Ecto neural progenitor cell (in vitro differentiated cells): ENCODE measurements around the gene ZNF710.
"Not testable (repeated sequence)": the region's sequence is repeated elsewhere in the genome, so short reads cannot be mapped to it uniquely, and the experiment has no call there.

Experiments
- DNase-seq: peaks from one replicate; pipeline ENCODE4 v3.0.0-alpha.2; 2018; ENCODE audit warnings: low spot score

ZNF710 gene, protein sequence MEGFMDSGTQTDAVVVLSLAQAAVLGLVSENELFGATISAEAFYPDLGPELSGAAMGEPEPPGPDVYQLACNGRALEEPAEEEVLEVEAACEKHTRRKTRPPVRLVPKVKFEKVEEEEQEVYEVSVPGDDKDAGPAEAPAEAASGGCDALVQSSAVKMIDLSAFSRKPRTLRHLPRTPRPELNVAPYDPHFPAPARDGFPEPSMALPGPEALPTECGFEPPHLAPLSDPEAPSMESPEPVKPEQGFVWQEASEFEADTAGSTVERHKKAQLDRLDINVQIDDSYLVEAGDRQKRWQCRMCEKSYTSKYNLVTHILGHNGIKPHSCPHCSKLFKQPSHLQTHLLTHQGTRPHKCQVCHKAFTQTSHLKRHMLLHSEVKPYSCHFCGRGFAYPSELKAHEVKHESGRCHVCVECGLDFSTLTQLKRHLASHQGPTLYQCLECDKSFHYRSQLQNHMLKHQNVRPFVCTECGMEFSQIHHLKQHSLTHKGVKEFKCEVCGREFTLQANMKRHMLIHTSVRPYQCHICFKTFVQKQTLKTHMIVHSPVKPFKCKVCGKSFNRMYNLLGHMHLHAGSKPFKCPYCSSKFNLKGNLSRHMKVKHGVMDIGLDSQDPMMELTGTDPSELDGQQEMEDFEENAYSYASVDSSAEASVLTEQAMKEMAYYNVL

DNA sequence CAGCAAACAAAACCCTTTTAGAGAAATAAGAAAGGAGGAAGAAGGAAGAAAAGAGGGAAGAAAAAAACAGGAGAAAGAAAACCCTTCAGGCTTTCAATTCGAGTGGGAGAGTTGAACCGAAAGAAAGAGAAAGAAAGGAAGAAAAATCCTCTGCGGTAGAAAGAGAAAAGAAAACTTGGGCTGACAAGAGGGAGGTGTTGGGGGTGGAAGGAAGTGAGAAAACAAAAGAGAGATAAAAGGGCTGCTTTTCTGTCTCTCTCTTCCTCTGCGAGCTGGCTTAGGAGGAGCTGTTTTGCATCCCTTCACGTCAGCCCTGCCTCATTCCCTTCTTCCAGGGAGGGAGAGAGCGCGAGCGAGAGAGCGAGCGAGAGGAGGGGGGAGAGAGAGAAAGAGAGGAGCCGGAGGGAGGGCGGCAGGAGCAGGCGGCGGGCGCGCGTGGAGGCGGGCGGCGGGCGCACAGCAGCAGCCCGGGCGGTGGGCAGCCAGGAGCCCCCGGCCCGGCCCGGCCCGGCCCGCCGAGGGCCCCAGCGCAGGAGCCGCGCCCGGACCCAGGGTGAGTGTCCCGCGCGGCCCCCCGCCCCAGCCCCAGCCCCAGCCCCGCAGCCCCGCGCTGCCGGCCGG lies at the start of gene ZNF710:
Gene ZNF710, plus strand, starts transcription at position 263 of the 621 bp plus-strand sequence. CDS start 65,814 bp downstream, outside the sequence.
- DNase-seq, result peak; percentile 66

DNA sequence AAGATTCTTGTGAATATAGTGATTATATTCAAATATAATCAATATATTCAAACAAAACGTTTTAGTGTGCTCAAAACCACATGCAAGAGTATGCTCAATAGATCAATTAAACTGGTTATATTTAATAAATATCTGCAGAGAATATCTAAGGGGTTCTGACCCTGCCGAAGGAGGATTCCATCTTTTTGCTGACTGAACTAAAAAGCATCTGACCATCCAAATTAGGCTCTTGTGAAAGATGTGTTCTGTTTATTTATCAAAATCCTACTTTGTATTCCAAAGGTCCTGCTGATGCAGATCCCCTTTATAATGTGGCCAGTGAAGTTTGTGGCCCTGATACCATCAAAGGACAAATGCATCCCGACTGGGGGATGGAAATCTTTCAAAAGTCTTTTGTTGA lies 46.6 kb upstream of the ZNF710 start:
- no peak for DNase-seq

DNA sequence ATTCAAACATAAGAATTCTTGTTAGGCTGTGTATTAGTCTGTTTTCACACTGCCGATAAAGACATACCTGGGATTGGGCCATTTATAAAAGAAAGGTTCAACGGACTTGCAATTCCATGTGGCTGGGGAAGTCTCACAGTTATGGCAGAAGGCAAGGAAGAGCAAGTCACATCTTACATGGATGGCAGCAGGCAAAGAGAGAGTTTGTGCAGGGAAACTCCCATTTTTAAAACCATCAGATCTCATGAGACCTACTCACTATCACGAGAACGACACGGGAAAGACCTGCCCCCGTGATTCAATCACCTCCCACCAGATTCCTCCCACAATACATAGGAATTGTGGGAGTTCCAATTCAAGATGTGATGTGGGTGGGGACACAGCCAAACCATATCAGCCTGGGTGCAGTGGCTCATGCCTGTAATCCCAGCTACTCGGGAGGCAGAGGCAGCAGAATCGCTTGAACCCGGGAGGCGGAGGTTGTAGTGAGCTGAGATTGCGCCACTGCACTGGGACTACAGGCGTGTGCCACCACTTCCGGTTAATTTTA lies 45.6 kb upstream of the ZNF710 start:
- DNase-seq, result not testable (repeated sequence)

DNA sequence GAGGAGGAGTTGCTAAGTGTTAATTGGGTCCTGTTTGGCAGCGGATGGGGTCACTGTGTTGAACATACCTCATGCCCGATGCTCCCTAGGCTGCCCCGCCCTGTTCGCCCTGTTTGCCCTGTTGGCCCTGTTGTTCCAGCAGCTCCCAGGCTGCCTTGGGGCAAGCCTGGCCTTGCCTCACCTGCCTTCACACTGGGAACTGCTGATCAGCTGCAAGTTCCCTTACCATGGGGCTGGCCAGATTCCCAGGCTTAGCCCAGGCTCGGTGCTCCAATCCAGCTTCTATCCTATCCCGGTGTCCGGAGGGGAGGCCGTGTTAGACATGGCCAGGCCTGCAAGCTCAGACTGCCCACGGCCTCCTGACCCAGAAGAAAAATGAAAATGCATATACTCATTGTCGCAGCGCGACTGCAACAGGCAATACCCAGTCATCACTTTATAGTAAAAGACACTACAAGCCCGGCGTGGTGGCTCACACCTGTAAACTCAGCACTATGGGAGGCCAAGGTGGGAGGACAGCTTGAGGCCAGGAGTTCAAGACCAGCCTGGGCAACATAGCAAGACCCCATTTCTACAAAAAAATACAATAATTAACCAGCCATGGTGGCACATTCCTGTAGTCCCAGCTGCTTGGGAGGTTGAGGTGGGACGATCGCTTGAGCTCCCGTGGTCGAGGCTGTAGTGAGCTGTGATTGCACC lies 42.9 kb upstream of the ZNF710 start:
- no peak for DNase-seq

DNA sequence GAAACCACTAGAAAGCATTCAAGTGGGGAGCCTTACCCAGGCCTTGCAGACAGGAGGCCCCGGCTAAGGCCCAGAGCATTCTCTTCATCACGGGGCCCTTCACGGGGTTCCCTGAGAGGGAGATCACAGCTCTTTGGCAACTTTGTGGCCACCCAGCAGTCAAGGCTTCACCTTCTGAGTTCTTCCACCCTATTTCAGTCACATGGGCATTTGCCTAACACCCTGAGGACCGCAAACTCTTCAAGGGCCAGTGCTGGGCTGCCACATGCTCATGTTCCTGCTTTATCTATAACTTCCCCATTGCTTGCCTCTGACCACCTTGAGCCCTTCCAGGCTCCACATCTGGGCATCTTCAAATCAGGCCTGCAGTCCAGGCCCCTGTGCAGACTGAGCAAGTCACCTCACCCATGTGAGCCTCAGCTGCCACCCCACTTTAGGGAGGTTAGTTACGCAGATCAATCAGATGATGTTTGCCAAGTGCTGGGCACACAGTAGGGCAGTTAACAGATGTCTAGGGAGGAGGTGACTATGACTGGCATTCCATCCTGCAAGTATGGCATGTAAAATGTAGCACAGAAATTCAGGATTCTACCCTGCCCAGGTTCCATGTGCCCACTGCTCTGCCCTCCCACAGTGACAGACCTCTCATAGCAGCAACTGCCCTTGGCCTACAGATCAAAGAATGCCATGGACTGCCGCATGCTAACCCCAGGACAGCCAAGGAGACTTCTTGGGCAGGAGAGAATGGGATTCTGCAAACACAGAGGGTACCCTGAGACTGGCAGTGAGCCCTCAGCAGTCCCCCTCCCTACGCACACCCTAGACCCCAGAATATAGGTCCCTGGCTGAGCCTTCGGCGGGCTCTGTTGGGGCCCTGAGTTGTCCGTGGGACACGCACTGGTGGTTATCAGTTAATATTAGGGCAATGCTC lies 37.6 kb upstream of the ZNF710 start:
- DNase-seq, result no peak

DNA sequence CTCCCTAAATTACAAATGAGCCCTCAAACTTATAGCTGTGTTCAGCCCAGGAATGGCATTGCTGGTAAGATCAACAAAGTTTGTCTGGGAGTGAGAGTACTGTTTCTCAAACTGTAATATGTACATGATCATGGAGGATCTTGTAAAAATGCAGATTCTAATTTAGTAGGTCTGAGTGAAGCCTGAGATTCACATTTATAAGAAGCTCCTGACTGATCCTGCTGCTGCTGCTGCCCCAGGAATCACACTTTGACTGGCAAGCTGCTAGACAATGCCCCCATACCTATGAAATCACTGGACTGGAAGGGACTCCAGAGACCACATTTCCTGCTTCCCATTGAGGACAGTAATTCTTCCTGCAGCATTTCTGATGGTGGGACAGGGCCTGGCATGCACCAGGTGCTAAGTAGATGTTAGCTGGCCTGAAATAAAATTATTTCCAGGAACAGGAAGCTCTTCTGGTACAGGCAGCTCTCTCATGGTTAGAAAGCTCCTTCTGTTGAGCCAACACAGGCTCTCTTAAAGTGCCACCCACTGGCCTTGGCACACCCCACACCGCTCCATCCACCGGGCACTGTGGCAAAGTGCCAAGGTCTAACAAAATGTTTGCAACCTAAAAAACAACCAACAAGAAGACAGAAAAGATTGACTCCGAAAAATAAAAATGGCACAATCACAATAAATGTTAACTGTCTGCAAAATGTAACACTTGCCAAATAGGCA lies 36.7 kb upstream of the ZNF710 start:
- no peak for DNase-seq

DNA sequence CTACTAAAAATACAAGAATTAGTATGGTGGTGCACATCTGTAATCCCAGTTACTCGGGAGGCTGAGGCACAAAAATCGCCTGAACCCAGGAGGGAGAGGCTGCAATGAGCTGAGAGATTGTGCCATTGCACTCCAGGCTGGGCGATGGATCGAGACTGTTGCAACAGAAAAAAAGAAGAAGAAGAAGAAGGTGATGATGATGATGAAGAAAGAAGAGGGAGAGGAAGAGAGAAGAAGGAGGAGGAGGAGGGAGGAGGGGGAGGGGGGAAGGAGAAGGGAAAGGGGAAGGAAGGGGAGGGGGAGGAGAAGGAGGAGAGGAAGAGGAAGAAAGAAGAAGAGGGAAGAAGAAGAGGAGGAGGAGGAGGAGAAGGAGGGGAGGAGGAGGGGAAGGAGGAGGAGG lies 33.2 kb upstream of the ZNF710 start:
- no peak for DNase-seq

DNA sequence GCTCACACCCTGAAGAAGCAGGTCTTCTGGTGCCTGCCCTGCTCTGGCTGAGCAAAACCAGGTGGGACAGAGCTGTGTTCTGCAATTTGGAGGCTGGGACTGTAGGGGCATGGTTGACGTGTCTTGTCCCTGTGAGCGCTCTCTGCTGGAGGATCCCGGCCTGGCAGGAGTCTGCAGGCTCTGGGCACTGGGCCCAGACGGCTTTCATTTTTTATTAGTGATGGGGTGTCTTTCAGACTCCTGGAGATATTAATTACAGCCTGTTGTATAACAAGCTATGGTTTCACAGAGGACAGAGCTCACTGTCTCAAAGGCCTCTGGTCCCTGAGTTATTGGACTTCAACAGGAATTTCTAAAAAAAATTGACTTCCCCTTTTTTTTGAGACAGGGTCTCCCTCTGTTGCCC lies 29.5 kb upstream of the ZNF710 start:
- peak; percentile 77 for DNase-seq

DNA sequence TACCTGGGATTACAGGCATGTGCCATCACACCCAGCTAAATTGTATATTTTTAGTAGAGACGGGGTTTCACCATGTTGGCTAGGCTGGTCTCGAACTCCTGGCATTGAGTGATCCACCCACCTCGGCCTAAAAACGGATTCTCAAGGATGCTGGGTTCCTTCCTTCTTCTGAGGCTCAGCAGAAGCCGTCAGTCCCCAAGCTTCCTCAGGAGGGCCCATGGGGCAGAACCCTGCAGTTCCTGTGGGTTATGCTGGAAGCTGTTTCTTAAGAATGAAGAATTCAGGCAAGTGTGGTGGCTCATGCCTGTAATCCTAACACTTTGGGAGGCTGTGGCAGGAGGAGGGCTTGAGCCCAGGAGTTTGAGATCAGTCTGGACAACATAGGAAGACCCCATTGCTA lies 29.0 kb upstream of the ZNF710 start:
- no peak for DNase-seq

DNA sequence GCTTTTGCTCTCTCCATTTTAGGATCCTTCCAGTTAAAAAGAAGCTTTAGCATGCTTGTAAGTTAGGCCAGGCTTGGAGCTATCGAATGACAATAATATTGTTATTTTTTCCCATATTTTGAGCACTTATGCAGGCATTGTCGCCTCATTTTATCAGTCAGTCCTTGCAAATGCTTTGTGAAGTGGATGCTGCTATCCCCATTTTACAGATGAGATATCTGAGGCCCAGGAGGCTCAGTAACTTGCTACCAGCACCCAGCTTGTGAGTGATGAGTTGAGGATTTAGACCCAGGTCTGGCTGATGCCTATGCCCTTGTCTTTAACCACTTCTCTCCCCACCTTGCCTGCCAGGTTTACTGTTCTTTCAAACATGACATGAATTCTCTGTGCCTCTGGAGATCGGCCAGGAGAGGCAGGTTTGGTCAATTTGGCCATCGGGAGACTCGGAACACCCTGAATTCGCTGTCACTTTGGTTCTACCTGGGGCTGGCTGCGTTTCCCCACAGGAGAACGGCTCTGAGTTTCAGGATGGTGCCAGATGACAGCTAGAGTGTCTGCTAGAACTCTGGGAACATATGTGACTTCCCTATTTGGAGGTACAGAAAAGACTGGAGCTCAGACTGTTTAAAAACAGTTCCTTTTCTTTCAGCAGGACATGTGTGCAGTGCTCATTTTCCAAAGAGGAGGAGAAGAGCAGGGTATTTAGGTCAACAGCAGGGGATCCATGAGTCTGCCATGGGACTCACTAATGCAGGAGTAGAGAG lies 25.5 kb upstream of the ZNF710 start:
- no peak for DNase-seq

DNA sequence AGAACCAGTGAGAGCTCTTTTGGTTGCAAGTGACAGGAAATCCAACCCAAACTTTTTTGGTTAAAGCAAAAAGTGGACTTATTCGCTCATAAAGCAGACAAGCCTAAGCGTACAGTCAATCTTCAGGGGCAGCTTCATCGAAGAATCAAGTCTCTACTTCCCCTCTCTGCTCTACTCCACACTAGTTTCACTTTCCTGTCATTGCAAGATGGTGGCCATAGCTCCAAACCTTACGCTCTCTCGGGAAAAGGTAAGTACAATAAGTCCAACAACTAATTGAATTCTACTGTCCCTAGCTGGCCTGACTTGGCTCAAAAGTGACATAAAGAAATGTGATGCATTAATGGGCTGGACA lies 24.9 kb upstream of the ZNF710 start:
- DNase-seq, result no peak

DNA sequence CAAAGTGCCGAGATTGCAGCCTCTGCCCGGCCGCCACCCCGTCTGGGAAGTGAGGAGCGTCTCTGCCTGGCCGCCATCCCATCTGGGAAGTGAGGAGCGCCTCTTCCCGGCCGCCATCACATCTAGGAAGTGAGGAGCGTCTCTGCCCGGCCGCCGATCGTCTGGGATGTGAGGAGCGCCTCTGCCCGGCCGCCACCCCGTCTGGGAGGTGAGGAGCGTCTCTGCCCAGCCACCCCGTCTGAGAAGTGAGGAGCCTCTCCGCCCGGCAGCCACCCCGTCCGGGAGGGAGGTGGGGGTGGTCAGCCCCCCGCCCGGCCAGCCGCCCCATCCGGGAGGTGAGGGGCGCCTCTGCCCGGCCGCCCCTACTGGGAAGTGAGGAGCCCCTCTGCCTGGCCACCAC lies 23.3 kb upstream of the ZNF710 start:
- DNase-seq, result not testable (repeated sequence)

DNA sequence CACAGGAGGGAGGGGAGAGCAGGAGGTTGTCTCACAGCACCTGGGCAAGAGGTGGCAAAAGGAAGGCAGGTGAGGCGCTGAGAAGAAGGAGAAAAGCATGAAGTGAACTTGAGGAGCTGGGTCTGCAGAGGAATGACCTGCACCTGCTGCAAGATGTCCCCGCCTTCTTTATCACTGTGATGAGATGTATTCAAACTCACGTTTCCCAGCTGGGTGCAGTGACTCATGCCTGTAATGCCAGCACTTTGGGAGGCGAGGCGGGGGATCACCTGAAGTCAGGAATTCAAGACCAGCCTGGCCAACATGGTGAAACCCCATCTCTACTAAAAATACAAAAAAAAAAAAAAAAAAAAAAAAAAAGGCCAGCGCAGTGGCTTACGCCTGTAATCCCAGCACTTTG lies 22.2 kb upstream of the ZNF710 start:
- no peak for DNase-seq

DNA sequence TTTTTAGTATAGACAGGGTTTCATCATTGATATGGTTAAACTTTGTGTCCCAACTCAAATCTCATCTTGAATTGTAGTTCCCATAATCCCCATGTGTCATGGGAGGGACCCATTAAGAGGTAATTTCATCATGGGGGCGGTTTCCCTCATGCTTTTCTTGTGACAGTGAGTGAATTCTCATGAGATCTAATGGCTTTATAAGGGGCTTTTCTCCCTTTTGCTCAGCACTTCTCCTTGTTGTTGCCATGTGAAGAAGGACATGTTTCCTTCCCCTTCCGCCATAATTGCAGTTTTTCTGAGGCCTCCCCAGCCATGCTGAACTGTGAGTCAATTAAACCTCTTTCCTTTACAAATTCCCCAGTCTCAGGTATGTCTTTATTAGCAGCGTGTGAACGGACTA lies 20.2 kb upstream of the ZNF710 start:
- no peak for DNase-seq

DNA sequence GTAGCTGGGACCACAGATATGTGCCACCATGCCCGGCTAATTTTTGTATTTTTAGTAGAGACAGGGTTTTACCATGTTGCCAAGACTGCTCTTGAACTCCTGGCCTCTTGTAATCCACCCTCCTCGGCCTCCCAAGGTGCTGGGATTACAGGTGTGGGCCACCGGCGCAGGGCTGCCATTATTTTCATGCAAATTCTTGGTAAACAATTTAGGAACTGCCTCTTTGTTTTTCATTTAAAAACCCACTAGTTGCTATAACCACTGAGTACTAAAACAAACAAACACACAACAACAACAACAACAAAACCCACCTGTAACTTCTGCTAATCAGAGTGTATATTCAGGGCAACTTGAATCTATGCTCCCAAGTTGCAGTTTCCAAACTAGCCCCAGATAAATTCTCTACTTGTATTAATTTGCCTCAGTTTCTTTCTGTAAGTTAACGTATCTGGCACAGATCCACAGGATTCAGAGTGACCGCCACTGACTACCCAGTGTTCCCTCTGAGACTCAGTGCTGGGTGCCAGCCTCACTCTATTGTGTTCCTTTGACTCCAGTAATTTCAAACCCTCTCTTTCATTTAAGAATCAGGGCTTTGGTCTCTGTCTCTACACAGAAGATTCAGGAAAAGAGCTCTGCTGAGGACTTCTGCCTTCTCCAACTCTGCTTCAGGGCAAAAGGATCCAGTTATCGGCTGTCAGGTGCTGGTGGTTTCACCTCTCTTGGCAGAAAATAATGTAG lies 18.6 kb upstream of the ZNF710 start:
- DNase-seq, result no peak

DNA sequence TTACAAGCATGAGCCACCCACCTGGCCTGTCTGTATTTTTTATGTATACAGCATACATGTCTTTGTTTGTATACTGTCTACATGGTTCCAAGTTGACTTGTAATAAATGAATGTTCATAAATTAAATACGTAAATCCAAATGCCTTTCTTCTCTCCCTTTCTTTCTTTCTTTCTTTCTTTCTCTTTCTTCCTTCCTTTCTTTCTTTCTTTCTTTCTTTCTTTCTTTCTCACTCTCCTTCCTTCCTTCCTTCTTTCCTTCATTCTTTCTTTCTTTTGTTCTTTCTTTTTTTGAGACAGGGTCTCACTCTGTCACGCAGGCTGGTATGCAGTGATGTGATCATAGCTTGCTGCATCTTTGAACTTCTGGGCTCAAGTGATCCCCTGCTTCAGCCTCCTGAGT lies 17.1 kb upstream of the ZNF710 start:
- DNase-seq, result no peak

DNA sequence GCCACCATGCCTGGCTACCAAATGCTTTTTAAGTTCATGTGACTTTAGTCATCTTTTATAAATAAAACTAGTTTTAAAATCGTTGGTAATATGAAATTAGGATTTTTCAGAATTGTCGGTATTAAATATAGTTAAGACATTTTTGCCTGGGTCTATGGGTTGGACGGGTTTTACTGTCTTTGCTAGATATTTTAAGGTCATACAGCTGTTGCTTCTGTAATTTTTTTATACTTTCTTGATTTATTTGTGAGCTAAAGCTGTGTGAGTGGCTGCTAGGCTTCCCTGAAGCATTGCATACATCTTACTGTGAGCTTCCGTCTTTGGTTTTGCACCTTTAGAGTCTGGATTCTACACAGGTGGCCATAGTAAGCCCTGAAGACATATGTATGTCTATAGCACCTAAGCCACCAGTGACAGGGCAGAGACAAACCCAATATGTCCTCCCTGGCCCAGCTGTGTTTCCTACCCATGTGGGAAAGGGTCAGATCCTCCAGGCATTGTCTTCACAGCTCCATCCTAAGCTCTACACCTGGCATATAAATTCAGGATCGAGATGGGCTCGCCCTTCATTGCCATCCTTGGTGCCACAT lies 16.6 kb upstream of the ZNF710 start:
- no peak for DNase-seq

DNA sequence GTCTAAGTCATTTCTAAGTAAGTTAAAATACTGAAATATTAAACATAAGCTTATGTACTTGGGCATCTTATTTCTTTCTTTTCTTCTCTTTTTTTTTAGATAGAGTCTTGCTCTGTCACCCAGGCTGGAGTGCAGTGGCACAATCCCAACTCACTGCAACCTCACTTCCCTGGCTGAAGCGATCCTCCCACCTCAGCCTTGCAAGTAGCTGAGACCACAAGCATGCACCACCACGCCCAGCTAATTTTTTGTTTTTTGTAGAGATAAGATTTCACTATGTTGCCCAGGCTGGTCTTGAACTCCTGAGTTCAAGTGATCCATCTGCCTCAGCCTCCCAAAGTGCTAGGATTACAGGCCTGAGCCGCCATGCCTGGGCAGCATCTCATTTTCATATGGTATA lies 16.0 kb upstream of the ZNF710 start:
- DNase-seq, result no peak

DNA sequence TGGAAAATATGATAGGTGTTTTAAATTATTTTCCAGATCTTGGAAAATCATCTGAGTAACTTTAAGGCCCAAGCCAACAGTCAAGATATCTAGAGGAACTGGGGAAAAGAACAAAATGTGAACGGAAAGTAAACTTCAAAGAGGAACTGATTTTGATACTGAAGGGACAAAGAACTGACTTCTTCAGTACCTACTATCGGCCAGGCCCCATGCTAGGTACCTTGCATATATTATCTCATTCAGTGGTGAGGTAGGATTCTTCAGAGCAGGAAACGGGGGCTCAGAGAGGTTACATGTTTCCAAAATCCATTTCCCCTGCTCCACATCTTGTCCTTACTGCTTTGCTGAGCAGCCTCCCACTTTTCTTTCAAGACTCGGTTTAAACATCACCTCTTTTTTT lies 9.8 kb upstream of the ZNF710 start:
- DNase-seq, result no peak
